Hepatocyte (in vitro differentiated cells): ENCODE results near the gene WT1.

Experiments
- CTCF ChIP-seq: fragments of 200-600 bp; sonication (generic); IDR thresholded peaks from 2 replicates; pipeline ENCODE4 v1.5.1; 2016; ENCODE audit warnings: antibody characterized with exemption, mild to moderate bottlenecking; ENCODE audit not compliant: poor library complexity
- EZH2 ChIP-seq: fragments of 200-600 bp; sonication (generic); IDR thresholded peaks from 2 replicates; pipeline ENCODE4 v1.6.1; 2016; ENCODE audit warnings: antibody characterized with exemption, mild to moderate bottlenecking, borderline replicate concordance

- TF ChIP-seq CTCF (no peak), EZH2 (no peak)
Measured at GRCh38 chr11:32358729-32359128, 76.6 kb downstream of the WT1 start.
